ACC112 (cell line): ENCODE data around the gene RPE.

Experiments used
- H2AFZ ChIP-seq: fragments of 200-600 bp; sonication (generic); one replicate; pipeline ENCODE4 v1.6.0; 2017; ENCODE audit warnings: antibody characterized with exemption, low read length; ENCODE audit not compliant: unreplicated experiment
- H3K27ac ChIP-seq: fragments of 200-600 bp; sonication (generic); 2 replicates; pipeline ENCODE4 v1.5.1; 2014; ENCODE audit warnings: low read depth, mild to moderate bottlenecking, antibody characterized with exemption, low read length, moderate library complexity
- H3K27me3 ChIP-seq: fragments of 200-600 bp; sonication (generic); 2 replicates; pipeline ENCODE4 v1.6.1; 2014; ENCODE audit warnings: mild to moderate bottlenecking, antibody characterized with exemption, low read length, moderate library complexity, mixed read lengths; ENCODE audit not compliant: insufficient read depth
- H3K36me3 ChIP-seq: fragments of 200-600 bp; sonication (generic); 2 replicates; pipeline ENCODE4 v1.6.1; 2016; ENCODE audit warnings: mild to moderate bottlenecking, antibody characterized with exemption, low read length, moderate library complexity, mixed read lengths; ENCODE audit not compliant: insufficient read depth
- H3K4me1 ChIP-seq: fragments of 200-600 bp; sonication (generic); one replicate; pipeline ENCODE4 v1.6.1; 2016; ENCODE audit warnings: low read length, mixed read lengths; ENCODE audit not compliant: insufficient read depth, unreplicated experiment, control insufficient read depth
- H3K4me3 ChIP-seq: fragments of 200-600 bp; sonication (generic); 2 replicates; pipeline ENCODE4 v1.5.1; 2014; ENCODE audit warnings: mild to moderate bottlenecking, low read depth, low read length
- H3K79me2 ChIP-seq: fragments of 200-600 bp; sonication (generic); one replicate; pipeline ENCODE4 v1.6.0; 2016; ENCODE audit warnings: low read length; ENCODE audit not compliant: control insufficient read depth, unreplicated experiment, insufficient read depth

Gene RPE

GRCh38 chr2:210000464-210001324 lies 1.7 kb upstream of the RPE start:
- no peak overlapping the region for H2AFZ ChIP-seq
- no peaks in the 10 kb centered on the region for H3K27me3 ChIP-seq
- H3K4me1 ChIP-seq, result peaks cover 28% of the 10 kb centered on the region
- H3K4me3 ChIP-seq, result no peak overlapping the region
- H3K27ac ChIP-seq, result no peak overlapping the region
- peaks cover 33% of the 10 kb centered on the region for H3K79me2 ChIP-seq
- H3K36me3 ChIP-seq, result no peaks in the 10 kb centered on the region

GRCh38 chr2:210003359-210003758 lies 921 bp downstream of the RPE start:
- H3K4me1 ChIP-seq, result peaks cover 32% of the 10 kb centered on the region
- no peak overlapping the region for H3K27ac ChIP-seq
- H3K36me3 ChIP-seq, result no peaks in the 10 kb centered on the region
- peaks cover 59% of the 10 kb centered on the region for H3K79me2 ChIP-seq
- peak overlapping the region; percentile 96 for H3K4me3 ChIP-seq
- H2AFZ ChIP-seq, result no peak overlapping the region
- H3K27me3 ChIP-seq, result no peaks in the 10 kb centered on the region

- Histone ChIP-seq H3K79me2 (peaks cover 73% of the 10 kb centered on the region), H3K27ac (no peak overlapping the region), H3K4me3 (no peak overlapping the region; the same call in 1 of the 2 replicates), H3K4me1 (peaks cover 32% of the 10 kb centered on the region), H2AFZ (no peak overlapping the region), H3K36me3 (peaks cover 3% of the 10 kb centered on the region; the same call in 1 of the 2 replicates), H3K27me3 (no peaks in the 10 kb centered on the region)
These were observed 2.4 kb downstream of the RPE start for GRCh38 chr2:210004881-210005280.

GRCh38 chr2:210007895-210008294 lies 5.5 kb downstream of the RPE start:
- Histone ChIP-seq H3K36me3 (peaks cover 20% of the 10 kb centered on the region; the same call in 1 of the 2 replicates), H3K4me1 (peaks cover 27% of the 10 kb centered on the region)

GRCh38 chr2:210009126-210009525 lies 6.7 kb downstream of the RPE start:
- H3K36me3 ChIP-seq, result peaks cover 21% of the 10 kb centered on the region; the same call in 1 of the 2 replicates
- peaks cover 19% of the 10 kb centered on the region for H3K4me1 ChIP-seq
- H3K79me2 ChIP-seq, result peaks cover 89% of the 10 kb centered on the region
- H2AFZ ChIP-seq, result no peak overlapping the region
- no peak overlapping the region for H3K4me3 ChIP-seq
- H3K27me3 ChIP-seq, result no peaks in the 10 kb centered on the region
- no peak overlapping the region for H3K27ac ChIP-seq

More at GRCh38 chr2:210007895-210008294, 5.5 kb downstream of the RPE start:
- Histone ChIP-seq H3K79me2 (peaks cover 92% of the 10 kb centered on the region), H3K4me3 (no peak overlapping the region), H2AFZ (no peak overlapping the region), H3K27me3 (no peaks in the 10 kb centered on the region), H3K27ac (no peak overlapping the region)

- H3K27me3 ChIP-seq, result no peaks in the 10 kb centered on the region
- peaks cover 24% of the 10 kb centered on the region; the same call in 1 of the 2 replicates for H3K36me3 ChIP-seq
- peaks cover 84% of the 10 kb centered on the region for H3K79me2 ChIP-seq
- H3K4me1 ChIP-seq, result peaks cover 12% of the 10 kb centered on the region
- no peak overlapping the region for H3K27ac ChIP-seq
- no peak overlapping the region for H2AFZ ChIP-seq
- no peak overlapping the region for H3K4me3 ChIP-seq
These were observed 7.5 kb downstream of the RPE start for GRCh38 chr2:210009896-210010295.

- Histone ChIP-seq H2AFZ (no peak overlapping the region), H3K4me3 (no peak overlapping the region), H3K27me3 (no peaks in the 10 kb centered on the region), H3K79me2 (no peaks in the 10 kb centered on the region), H3K27ac (no peak overlapping the region), H3K4me1 (no peaks in the 10 kb centered on the region), H3K36me3 (peaks cover 25% of the 10 kb centered on the region)
These were observed 17.7 kb downstream of the RPE start for GRCh38 chr2:210020138-210020537.

GRCh38 chr2:210022824-210023223 lies 20.4 kb downstream of the RPE start:
- Histone ChIP-seq H3K27ac (no peak overlapping the region), H2AFZ (no peak overlapping the region), H3K36me3 (peaks cover 19% of the 10 kb centered on the region; the same call in 1 of the 2 replicates), H3K79me2 (no peaks in the 10 kb centered on the region), H3K27me3 (no peaks in the 10 kb centered on the region), H3K4me1 (no peaks in the 10 kb centered on the region), H3K4me3 (no peak overlapping the region)

- Histone ChIP-seq H3K4me3 (no peak overlapping the region), H3K79me2 (no peaks in the 10 kb centered on the region), H3K27me3 (no peaks in the 10 kb centered on the region), H3K36me3 (peaks cover 14% of the 10 kb centered on the region; the same call in 1 of the 2 replicates), H2AFZ (no peak overlapping the region), H3K4me1 (no peaks in the 10 kb centered on the region), H3K27ac (no peak overlapping the region)
These were observed 25.2 kb downstream of the RPE start for GRCh38 chr2:210027608-210028007.

- no peak overlapping the region for H3K27ac ChIP-seq
- no peaks in the 10 kb centered on the region for H3K27me3 ChIP-seq
- H2AFZ ChIP-seq, result no peak overlapping the region
- no peaks in the 10 kb centered on the region for H3K4me1 ChIP-seq
- no peak overlapping the region for H3K4me3 ChIP-seq
- no peaks in the 10 kb centered on the region for H3K79me2 ChIP-seq
- H3K36me3 ChIP-seq, result peaks cover 9% of the 10 kb centered on the region; the same call in 1 of the 2 replicates
These were observed 25.7 kb downstream of the RPE start for GRCh38 chr2:210028178-210028577.
